NCI-H1105 (cell line): Measurements from ENCODE around the gene VEPH1.

Source experiments
- DNase-seq: peaks from one replicate; lab custom pipeline; 2025; lab: John Stamatoyannopoulos, UW

The VEPH1 gene

GRCh38 chr3:157502916-157503595 lies at the start of gene VEPH1:
TSS of gene VEPH1 (minus strand) at chr3:157503416. CDS start at chr3:157495349, 8,067 bp downstream.
- DNase-seq: no peak

- no peak for DNase-seq
These were observed 48.7 kb upstream of the VEPH1 start for GRCh38 chr3:157551961-157552360.

- DNase-seq: no peak
These were observed 46.3 kb upstream of the VEPH1 start for GRCh38 chr3:157549498-157549897.

- no peak for DNase-seq
These were observed 41.4 kb upstream of the VEPH1 start for GRCh38 chr3:157544501-157545130.

GRCh38 chr3:157543501-157544035 lies 40.4 kb upstream of the VEPH1 start:
- DNase-seq: no peak

GRCh38 chr3:157542711-157543500 lies 39.7 kb upstream of the VEPH1 start:
- no peak for DNase-seq

- no peak for DNase-seq
These were observed 38.5 kb upstream of the VEPH1 start for GRCh38 chr3:157541506-157542236.

- DNase-seq: no peak
These were observed 37.4 kb upstream of the VEPH1 start for GRCh38 chr3:157540656-157541055.

- DNase-seq: no peak
These were observed 32.5 kb upstream of the VEPH1 start for GRCh38 chr3:157535667-157536066.

- DNase-seq: no peak
These were observed 31.5 kb upstream of the VEPH1 start for GRCh38 chr3:157534725-157535161.

GRCh38 chr3:157533298-157534070 lies 30.3 kb upstream of the VEPH1 start:
- DNase-seq: no peak

GRCh38 chr3:157532529-157533297 lies 29.5 kb upstream of the VEPH1 start:
- DNase-seq: peak; percentile 83

- DNase-seq: no peak
These were observed 28.6 kb upstream of the VEPH1 start for GRCh38 chr3:157531771-157532170.

- no peak for DNase-seq
These were observed 28.1 kb upstream of the VEPH1 start for GRCh38 chr3:157531301-157531660.

GRCh38 chr3:157530637-157531300 lies 27.6 kb upstream of the VEPH1 start:
- no peak for DNase-seq

GRCh38 chr3:157529751-157530150 lies 26.5 kb upstream of the VEPH1 start:
- no peak for DNase-seq

- no peak for DNase-seq
These were observed 25.9 kb upstream of the VEPH1 start for GRCh38 chr3:157529085-157529484.

- DNase-seq: no peak
These were observed 24.1 kb upstream of the VEPH1 start for GRCh38 chr3:157527131-157527881.

- no peak for DNase-seq
These were observed 22.8 kb upstream of the VEPH1 start for GRCh38 chr3:157526036-157526435.
